Hematopoietic multipotent progenitor cell (in vitro differentiated cells): ENCODE results near the gene TBCC. TPM values are rescaled to one million over a fixed set of nuclear protein-coding genes. Genes with fewer than 3 reads are reported as not detected.

Source experiments
- DNase-seq, 3 donors: peaks; one replicate each; pipeline ENCODE4 v3.0.0-alpha.2; 2011 to 2015; ENCODE audit warnings: low read depth in 2 of 3, low spot score in 2 of 3
- total RNA-seq: library from RNA; depleted of rRNA; stranded (reverse); fragments of >200 nt; gene quantifications from one replicate; pipeline ENCODE4 v1.2.3, GENCODE V29; 2012

TBCC gene, protein sequence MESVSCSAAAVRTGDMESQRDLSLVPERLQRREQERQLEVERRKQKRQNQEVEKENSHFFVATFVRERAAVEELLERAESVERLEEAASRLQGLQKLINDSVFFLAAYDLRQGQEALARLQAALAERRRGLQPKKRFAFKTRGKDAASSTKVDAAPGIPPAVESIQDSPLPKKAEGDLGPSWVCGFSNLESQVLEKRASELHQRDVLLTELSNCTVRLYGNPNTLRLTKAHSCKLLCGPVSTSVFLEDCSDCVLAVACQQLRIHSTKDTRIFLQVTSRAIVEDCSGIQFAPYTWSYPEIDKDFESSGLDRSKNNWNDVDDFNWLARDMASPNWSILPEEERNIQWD
- total RNA-seq: 57.4 TPM

DNA sequence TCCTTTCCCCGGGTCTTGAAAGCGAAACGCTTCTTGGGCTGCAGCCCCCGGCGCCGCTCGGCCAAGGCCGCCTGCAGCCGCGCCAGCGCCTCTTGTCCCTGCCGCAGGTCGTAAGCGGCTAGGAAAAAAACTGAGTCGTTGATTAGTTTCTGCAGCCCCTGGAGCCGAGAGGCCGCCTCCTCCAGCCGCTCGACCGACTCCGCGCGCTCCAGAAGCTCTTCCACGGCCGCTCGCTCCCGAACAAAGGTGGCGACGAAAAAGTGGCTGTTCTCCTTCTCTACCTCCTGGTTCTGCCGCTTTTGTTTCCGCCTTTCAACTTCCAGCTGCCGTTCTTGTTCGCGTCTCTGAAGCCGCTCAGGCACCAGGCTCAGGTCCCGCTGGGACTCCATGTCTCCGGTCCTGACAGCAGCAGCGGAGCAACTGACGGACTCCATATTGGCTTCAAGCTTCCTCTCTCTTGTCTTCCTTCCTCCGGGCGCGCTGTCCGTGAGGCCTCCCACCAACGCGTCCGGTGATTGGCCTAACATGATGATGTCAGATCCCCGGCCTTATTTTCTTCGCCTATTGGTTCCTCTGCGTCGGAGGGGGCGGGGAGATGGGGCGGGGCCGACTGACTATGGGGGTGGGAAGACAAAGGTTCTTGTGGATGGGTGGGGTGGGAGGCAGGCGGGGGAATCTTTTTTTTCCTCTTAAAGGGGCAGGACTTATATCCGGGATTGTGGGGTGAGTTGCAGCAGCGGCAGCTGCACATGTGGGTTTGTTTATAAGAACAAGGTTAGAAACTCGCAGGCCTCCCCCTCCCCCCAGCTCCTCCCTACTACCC, at the start of gene TBCC:
TSS of gene TBCC (minus strand) at position 464 of the 823 bp plus-strand sequence. CDS start at position 434, 30 bp downstream.
- DNase-seq: peak; percentile 87 to 99 (median 98)

DNA sequence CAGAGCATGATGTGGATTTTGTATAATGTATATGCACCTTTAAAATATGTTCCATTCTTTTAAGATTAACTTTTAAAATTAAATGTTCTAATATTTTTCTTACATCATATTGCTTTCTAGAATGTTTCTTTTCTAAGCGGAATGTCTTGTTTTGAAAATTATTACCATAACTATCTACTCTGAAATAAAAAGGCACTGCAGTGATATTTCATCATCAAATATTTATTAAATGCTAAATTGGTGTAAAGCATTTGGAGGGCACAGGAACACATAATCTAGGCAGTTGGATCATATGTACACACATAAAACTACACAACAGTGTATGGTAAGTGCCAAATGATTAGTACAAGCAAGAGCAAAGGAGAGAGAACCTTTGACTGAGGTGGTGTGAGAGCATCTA, 49.7 kb upstream of the TBCC start:
- no peak for DNase-seq

DNA sequence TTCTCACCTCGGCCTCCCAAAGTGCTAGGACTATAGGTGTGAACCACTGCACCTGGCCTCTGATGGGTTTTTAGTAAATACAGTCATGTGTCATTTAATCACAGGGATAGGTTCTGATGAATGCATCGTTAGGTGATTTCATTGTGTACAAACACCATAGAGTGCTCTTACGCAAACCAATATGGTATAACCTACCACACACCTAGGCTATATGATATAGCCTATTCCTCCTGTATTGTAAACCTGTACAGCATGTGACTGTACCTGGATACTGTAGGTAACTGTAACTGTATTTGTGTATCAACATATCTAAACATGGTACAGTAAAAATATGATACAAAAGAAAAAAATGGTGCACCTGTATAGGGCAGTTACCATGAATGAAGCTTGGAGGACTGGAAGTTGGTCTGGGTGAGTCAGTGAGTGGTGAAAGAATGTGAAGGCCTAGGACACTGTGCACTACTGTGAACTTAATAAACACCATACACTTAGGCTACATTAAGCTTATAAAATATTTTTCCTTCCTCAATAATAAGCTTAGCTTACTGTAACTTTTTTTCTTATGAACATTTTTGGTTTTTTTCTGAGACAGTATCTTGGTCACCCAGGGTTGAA, 45.9 kb upstream of the TBCC start:
- no peak for DNase-seq

DNA sequence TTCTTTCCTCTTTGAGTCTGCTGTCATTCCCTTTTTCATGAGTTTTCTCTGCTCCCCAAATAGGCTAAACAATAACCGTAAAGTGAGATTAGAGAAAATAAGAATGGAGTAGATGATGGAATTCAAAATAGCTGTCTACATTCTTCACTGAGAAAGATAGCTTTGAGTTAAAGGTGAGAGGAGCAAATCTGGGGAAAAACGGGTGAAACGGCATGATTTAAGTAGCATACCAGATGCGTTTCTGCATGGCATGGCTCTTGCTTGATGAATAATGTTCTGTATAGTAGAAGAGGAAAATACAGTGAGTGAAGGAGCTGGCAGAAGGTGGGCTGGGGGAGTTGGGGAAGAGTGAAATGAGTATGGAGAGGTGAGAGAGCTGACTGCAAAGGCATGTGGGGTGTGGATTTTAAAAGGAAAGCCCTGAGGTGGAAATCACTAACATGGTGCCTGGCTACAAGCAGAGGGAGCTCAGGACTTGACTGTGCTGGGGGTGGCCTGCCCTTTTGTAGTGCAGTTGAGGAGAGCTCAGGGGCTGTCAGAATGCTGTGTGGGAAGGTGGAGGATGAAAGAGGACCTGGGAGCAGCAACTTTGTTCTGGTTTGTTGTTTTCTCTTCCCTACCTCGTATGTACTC, 44.8 kb upstream of the TBCC start:
- DNase-seq: no peak

DNA sequence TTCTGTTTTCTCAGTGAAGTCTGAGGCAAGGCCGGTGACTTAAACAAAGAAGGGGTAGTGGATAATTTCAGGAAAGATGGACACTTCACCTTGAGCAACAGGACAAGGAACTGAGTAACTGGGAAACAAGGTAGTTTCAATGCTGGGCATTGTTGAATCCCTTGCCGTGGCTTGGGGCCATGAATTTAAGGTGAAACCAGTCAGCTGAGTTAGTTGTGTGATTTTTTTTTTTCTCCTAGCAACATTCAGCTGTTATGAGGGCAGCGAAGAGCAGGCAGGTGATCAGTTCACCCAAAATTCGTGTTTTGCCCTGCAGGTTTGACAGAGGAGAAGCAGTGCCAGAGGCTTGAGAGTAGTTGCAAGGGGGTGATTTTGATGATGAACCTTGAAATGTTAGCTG, 42.8 kb upstream of the TBCC start:
- no peak for DNase-seq

DNA sequence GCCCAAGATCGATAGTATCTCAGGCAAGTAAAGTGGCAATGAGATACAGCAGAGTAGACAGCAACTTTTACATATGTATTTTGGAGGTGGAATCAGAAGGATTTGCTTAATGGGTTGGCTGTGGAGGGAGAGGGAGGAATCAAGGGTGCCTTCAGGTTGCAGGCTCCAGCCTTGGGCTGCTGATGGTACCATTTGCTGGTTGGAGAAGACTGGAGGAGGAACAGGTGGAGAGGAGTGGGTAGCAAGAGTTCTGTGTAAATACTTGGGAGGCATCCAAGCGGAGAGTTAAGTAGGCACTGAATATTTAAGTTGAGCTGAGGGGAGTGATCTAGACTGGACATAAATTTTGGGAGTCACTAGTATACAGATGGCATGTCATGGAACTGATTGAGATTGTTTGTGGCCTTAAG, 41.2 kb upstream of the TBCC start:
- DNase-seq: no peak

DNA sequence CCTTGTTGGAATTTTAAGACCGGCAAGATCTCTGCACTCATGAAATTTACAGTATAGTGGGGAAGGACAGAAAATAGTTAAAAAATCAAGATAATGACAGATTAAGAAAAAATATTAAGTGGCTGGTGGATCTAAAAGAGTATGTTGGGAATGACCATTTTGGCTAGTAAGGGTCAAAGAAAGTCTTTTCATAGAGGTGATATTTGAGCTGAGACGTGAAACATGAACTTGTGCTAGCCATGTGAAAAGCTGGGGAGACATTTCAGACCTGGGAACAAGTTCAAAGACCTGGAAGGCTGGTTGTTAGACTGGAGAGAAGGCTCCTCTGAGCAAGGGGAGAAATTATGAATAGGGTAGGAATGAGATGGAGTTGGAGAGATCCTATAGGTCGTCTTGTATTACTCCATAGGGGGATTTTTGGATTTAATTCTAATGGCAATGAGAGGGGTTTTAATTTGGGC, 40.7 kb upstream of the TBCC start:
- DNase-seq: no peak

DNA sequence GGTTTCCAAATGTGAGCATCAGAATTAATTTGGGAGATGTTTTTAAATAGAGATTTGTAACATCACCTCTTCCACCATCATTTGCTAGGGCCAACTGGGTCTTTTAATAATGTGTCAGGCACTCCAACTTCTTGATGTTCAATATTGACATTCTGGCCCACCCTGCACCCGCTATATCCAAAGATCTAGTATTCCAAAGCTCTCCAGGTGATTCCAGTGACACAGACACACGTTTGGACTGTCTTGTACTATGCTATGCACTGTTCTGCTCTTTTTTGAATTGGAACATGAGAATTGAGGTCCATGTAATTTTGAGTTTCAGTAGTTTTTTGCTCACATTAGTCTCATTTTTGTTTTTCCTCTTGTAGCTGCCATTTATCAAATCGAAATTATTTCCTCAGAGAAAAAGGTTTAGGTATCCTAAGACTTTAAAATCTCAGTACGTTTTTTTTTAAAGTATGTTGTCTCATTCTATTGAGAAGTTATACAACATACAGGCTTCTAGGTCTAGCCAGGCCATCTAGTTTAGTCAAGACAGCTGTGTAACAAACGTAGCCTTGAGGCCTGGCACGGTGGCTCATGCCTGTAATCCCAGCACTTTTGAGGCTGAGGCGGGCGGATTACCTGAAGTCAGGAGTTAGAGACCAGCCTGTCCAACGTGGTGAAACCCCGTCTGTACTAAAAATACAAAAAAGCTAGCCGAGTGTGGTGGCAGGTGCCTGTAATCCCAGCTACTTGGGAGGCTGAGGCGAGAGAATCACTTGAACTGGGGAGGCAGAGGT, 39.0 kb upstream of the TBCC start:
- no peak for DNase-seq

DNA sequence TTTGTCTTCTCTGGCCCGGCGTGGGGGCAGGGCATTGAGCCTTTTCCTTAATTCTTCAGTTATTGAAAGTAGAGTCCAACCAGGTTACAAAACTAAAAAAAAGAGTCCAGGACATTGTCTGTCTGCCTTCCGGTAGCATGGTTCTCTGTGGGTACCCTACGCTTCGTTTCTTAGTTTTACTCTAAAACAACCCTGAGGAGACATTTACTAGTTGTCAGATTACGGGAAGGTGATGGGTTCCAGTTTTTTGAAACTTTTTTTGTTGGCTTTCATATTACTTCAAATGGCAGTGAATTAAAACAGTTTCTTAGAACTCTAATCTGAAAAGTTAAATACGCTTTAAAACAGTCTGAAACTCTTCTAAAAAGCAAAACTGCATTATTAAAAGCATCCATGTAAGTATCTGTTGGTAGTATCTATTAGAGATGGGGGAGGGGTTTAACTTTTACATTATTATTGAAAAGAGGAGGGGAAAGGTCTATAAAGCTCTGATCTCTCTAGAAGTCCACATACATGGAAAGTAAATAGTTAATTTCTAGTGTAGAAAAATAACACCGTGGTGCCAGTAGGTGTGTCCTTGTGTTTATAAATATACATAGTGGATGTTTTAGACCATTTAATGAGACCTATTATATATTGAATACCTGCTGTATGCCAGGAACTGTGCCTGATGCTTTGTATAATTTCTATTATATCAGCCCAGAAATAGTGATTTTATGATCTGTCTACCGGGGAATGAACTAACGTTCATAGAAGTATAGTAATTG, 38.2 kb upstream of the TBCC start:
- peak in 1 of 3 donors; percentile 43 for DNase-seq

DNA sequence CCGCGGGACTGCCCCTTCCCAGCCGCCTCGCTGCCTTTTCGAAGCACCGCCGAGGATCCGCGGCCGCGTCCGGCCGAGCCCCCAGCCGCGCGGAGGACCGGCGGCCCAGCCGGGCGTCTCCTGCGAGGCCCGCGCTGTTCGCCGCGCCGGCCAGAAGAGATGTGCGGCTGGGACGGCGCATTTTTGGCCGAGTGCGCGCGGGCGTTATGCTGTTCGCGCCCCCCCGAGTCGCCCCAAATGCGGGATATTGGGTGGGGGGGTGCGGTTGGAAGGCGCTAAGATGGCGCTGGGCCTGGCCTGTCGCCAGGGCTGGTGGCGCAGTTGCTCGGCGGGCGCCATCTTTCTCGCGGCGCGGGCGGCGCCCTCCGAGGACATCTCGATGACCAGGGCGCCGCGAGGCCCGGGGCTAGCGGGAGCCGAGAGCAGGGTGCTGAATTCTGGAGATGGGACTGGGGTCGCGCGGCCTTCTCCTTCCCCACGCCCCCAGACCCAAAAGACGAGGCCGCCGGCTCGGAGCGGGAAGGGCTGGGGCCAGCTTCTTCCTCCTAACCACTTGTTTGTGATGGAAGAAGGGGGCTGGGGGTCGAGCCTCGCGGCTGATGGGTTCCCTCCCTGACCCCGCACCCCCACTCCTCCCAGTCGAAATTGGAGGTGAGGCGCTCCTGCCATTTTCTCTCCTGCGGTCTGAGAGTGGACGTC, 37.4 kb upstream of the TBCC start:
- peak; percentile 85 to 89 (median 86) for DNase-seq

DNA sequence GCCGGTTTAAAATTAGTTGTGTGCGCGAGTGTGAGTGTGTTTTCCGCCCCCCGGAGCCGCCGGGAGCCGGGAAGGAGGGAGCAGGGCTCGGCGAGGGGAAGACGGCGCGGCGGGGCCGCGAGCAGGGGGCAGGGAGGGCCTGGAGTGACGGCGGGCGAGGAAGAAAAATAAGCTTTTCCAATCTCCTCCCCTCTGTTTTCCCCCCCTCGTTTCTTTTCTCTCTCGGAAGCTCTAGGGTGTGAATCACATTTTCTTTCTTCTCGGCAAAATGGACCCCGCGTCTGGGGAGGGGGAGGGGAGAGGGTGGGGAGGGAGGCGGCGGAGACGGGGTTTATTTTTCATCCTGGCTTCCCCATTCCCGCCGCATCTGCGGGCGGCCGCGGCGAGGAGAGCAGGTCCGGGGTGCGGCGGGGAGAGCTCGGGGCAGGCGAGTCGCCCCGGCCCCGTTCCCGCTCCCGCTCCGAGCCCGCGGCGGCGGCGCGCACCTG, 36.8 kb upstream of the TBCC start:
- peak; percentile 68 to 93 (median 81) for DNase-seq

DNA sequence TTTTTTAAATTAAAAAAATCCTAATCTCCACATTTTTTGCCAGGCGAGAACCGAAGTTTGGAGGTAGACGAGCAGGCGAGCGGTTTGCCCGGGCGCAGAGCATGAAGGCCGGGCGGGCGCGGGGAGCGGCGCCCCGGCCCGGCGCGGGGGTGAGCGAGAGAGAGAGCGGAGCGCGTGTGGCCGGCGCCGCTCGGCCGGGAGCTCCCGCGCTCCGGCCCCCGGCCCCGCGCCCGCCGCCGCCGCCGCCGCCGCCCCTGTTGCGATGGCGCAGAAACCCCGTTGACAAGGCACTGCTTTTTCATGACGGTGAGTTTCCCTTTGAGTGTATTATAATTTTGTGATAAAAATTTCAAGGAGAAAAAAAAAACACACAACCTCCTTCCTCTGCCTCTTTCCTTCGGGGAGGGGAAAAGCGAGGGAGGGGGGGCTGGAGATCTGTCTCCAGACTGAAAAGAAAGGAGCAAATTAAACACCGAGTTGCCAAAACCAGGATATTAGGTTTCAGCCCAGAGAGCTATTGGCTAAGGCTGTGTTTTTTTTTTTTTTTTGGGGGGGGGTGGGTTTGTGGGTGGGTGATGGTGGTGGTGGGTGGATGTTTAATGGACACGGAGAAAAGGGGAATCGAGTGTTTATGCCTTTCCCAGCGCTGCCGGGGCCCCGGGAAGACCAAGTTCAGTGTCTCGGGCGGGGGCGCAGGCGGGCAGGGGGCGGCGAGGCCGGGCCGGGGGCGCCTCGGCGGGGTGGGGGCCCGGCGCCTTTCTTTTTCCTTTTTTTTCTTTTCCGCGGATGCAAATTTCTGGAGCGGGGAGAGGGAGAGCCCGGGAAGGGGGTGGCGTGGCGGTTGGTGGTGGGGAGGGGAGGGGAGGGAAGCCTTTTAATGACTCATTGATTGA, 36.1 kb upstream of the TBCC start, which contains the start of gene BICRAL:
TSS of gene BICRAL (plus strand) at position 257 of the 893 bp plus-strand sequence. CDS start 39,971 bp downstream, outside the sequence.
- peak; percentile 58 to 91 (median 84) for DNase-seq

DNA sequence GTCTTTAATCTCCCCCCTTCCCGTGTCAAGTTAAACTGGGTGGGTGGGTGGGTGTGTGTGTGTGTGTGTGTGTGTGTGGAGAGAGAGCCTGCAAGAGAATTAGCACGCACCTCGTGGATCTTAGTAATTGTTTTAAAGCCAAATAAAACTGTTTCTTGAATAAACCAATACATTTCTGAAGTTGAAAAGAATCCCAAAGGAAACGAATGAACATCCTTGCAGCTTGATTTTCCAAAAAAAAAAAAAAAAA, 35.6 kb upstream of the TBCC start:
- peak in 1 of 3 donors; percentile 38 for DNase-seq

DNA sequence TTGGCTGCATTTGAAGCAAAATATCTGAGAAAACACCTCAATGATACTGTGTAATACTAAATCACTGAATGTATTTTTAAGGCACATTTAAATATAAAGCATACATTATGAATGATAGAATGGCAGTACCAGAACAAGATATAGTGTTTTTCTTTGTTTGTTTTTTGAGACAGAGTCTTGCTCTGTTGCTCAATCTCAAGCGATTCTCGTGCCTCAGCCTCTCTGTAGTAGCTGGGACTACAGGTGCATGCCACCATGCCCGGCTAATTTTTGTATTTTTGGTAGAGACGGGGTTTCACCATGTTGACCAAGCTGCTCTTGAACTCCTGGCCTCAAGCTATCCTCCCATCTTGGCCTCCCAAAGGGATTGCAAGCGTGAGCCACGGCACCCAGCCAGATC, 33.6 kb upstream of the TBCC start:
- no peak for DNase-seq

DNA sequence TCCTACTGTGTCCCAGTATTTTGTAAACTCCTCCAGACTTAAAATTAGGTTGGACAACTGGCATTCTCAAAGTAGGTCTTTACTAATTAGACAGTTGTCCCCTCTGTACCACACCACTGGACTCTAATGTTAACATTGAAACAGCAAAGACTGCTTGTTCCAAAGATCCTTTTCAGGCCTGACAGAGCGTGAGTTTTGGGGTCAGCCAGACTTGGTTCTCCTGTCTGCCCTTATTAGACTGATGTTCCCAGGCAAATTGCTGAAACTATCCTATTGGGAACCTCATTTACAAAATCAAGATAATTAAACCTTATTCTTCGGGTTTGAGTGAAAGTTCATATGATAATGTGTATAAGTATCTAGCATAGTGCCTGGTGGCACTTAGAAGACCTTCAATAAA, 32.2 kb upstream of the TBCC start:
- no peak for DNase-seq

DNA sequence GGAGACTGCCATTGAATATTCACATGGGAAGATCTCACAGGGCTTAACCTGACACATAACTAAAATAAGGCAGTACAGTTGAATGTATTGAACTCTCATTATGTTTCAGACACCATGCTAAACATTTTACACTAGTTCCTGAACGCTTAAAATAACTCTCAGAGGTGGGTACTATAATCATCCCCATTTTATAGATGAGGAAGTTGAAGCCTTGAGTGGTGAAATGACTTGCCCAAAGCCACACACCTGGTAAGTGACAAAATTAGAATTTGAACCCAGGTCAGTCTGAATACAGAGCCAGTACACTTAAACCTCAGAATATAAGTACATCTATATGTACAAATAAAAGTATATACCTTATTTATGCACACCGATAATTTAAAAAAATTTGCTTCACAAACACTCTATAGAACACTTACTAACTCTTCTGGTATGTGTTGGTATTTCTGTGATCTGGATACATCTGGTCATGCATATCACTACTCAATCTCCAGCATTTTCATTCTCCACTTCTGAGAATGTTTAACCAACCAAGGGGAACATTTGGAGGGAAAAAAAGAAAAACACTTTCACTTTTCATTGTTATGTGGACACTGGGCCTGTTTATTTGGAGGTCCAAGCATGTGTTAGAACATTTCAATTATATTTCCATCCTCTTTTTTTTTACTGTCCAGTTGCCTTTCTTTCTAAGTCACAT, 31.4 kb upstream of the TBCC start:
- DNase-seq: no peak

DNA sequence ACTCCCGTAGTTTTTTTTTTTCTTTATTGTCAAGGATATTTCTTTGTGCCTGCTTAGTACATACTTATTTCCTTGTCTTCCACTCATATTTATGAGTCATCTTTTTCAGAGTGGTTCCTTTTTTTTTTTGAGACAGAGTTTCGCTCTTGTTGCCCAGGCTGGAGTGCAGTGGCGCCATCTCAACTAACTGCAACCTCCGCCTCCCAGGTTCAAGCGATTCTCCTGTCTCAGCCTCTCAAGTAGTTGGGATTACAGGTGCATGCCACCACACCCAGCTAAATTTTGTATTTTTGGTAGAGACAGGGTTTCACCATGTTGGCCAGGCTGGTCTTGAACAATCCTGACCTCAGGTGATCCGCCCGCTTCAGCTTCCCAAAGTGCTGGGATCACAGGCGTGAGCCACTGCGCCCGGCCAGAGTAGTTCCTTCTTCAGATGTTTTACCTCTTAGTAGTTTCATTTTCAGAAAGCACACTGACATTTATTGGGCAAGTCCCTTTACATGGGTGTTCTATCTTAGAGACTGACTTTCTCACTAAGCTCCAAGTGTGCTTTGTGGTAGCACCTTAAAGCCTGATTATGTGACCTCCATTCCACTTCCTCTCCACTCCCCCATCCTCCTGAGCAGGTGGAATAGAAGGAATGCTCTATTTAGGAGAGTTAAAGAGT, 29.1 kb upstream of the TBCC start:
- DNase-seq: peak in 2 of 3 donors; percentile 47 to 64
